Stimulated activated CD8-positive, alpha-beta memory T cell treated with anti-CD3 and anti-CD28 coated beads, Interleukin-4, amount 100 ng/mL, for 4 hours (primary cell): ENCODE data around the gene PANK4.
"Not testable (repeated sequence)": the region's sequence is repeated elsewhere in the genome, so short reads cannot be mapped to it uniquely, and the experiment has no call there.

ENCODE experiments used
- DNase-seq, 2 donors: peaks; one replicate each; pipeline ENCODE4 v3.0.0-alpha.2; 2020; ENCODE audit warnings: low read depth in 2 of 2, low spot score in 1 of 2

PANK4 gene

GRCh38 chr1:2559509-2560298, 33.3 kb upstream of the PANK4 start:
- no peak for DNase-seq

GRCh38 chr1:2558861-2559260, 32.5 kb upstream of the PANK4 start:
- DNase-seq, result no peak

GRCh38 chr1:2558420-2558819, 32.0 kb upstream of the PANK4 start:
- no peak for DNase-seq

GRCh38 chr1:2557482-2558400, 31.3 kb upstream of the PANK4 start:
- no peak for DNase-seq

- peak in 1 of 2 donors; percentile 30 for DNase-seq
These were observed 30.5 kb upstream of the PANK4 start for GRCh38 chr1:2556678-2557481.

GRCh38 chr1:2556277-2556677, 29.9 kb upstream of the PANK4 start, which contains the start of gene TNFRSF14:
Gene TNFRSF14, plus strand, starts transcription at chr1:2556371. Its CDS starts 294 bp downstream, at chr1:2556665.
- DNase-seq, result peak; percentile 50 to 58

GRCh38 chr1:2555634-2556276, 29.4 kb upstream of the PANK4 start:
- peak in 1 of 2 donors; percentile 60 for DNase-seq

- peak in 1 of 2 donors; percentile 35 for DNase-seq
These were observed 28.4 kb upstream of the PANK4 start for GRCh38 chr1:2554621-2555387.

- DNase-seq, result no peak
These were observed 27.6 kb upstream of the PANK4 start for GRCh38 chr1:2553871-2554620.

GRCh38 chr1:2553076-2553475, 26.7 kb upstream of the PANK4 start:
- not testable (repeated sequence) for DNase-seq

GRCh38 chr1:2552189-2552588, 25.8 kb upstream of the PANK4 start:
- no peak for DNase-seq

GRCh38 chr1:2551544-2551943, 25.1 kb upstream of the PANK4 start:
- not testable (repeated sequence) for DNase-seq

- not testable (repeated sequence) for DNase-seq
These were observed 24.0 kb upstream of the PANK4 start for GRCh38 chr1:2550309-2550861.

- not testable (repeated sequence) for DNase-seq
These were observed 23.1 kb upstream of the PANK4 start for GRCh38 chr1:2549367-2550029.

GRCh38 chr1:2548068-2548589, 21.7 kb upstream of the PANK4 start:
- DNase-seq, result peak; percentile 68

GRCh38 chr1:2547210-2548067, 21.0 kb upstream of the PANK4 start:
- no peak for DNase-seq
